Astrocyte (in vitro differentiated cells and primary cell): ENCODE results near the gene SLC25A36. TPM values are rescaled to one million over a fixed set of nuclear protein-coding genes. Genes with fewer than 3 reads are reported as not detected.

Experiments
- DNase-seq: peaks from one replicate; pipeline ENCODE4 v3.0.0-alpha.2; 2010; ENCODE audit warnings: low read depth
- FAIRE-seq: peaks from 2 replicates; lab custom pipeline; 2011; peaks lifted over from hg19 to GRCh38; lab: Jason Lieb, UNC
- H2AFZ ChIP-seq: 2 replicates; pipeline ENCODE4 v1.6.0; 2012; ENCODE audit warnings: low read depth, low read length, inconsistent platforms
- H3K27ac ChIP-seq: 2 replicates; pipeline ENCODE4 v1.5.1; 2011; ENCODE audit warnings: low read depth, low read length, inconsistent platforms
- H3K27me3 ChIP-seq: 2 replicates; pipeline ENCODE4 v1.6.0; 2011; ENCODE audit warnings: low read length, inconsistent platforms; ENCODE audit not compliant: insufficient read depth
- H3K36me3 ChIP-seq: 2 replicates; pipeline ENCODE4 v1.5.1; 2011; ENCODE audit warnings: low read length, inconsistent platforms; ENCODE audit not compliant: insufficient read depth
- H3K4me1 ChIP-seq: 2 replicates; pipeline ENCODE4 v1.5.1; 2011; ENCODE audit warnings: low read length, inconsistent platforms; ENCODE audit not compliant: insufficient read depth
- H3K4me2 ChIP-seq: 2 replicates; pipeline ENCODE4 v1.6.0; 2012; ENCODE audit warnings: low read length, inconsistent platforms
- H3K4me3 ChIP-seq: 2 replicates; pipeline ENCODE4 v1.5.1; 2011; ENCODE audit warnings: low read depth, mild to moderate bottlenecking, low read length, inconsistent platforms; ENCODE audit not compliant: insufficient read depth
- H3K79me2 ChIP-seq: 2 replicates; pipeline ENCODE4 v1.6.0; 2012; ENCODE audit warnings: mild to moderate bottlenecking, low read length, inconsistent platforms; ENCODE audit not compliant: insufficient read depth
- H3K9ac ChIP-seq: 2 replicates; pipeline ENCODE4 v1.6.0; 2012; ENCODE audit warnings: mild to moderate bottlenecking, low read length, inconsistent platforms
- H3K9me3 ChIP-seq: 2 replicates; pipeline ENCODE4 v1.5.1; 2012; ENCODE audit warnings: low read depth, mild to moderate bottlenecking, low read length, inconsistent platforms; ENCODE audit not compliant: insufficient read depth
- H4K20me1 ChIP-seq: 2 replicates; pipeline ENCODE4 v1.6.0; 2012; ENCODE audit warnings: low read length, inconsistent platforms; ENCODE audit not compliant: insufficient read depth
- H3K27ac Mint-ChIP-seq: one replicate; pipeline ENCODE4 v1.8.0; 2021; ENCODE audit warnings: mild to moderate bottlenecking, mixed read lengths; ENCODE audit not compliant: unreplicated experiment
- H3K27me3 Mint-ChIP-seq: one replicate; pipeline ENCODE4 v1.8.0; 2021; ENCODE audit warnings: low read depth, mixed read lengths; ENCODE audit not compliant: unreplicated experiment
- H3K36me3 Mint-ChIP-seq: one replicate; pipeline ENCODE4 v1.8.0; 2021; ENCODE audit warnings: low read depth, mixed read lengths; ENCODE audit not compliant: unreplicated experiment
- H3K4me1 Mint-ChIP-seq: one replicate; pipeline ENCODE4 v1.8.0; 2021; ENCODE audit warnings: low read depth, mixed read lengths; ENCODE audit not compliant: unreplicated experiment
- H3K4me3 Mint-ChIP-seq: one replicate; pipeline ENCODE4 v1.8.0; 2021; ENCODE audit warnings: mild to moderate bottlenecking, moderate library complexity, mixed read lengths; ENCODE audit not compliant: unreplicated experiment
- H3K9me3 Mint-ChIP-seq: one replicate; pipeline ENCODE4 v1.8.0; 2021; ENCODE audit warnings: mild to moderate bottlenecking, mixed read lengths; ENCODE audit not compliant: unreplicated experiment
- EZH2 ChIP-seq: IDR thresholded peaks from 2 replicates; pipeline ENCODE4 v1.6.1; 2012; ENCODE audit warnings: mild to moderate bottlenecking, low read length, inconsistent platforms; ENCODE audit not compliant: insufficient read depth
- total RNA-seq: library from RNA; stranded (reverse); gene quantifications from 2 replicates; pipeline ENCODE4 v1.2.1, GENCODE V29; 2021
- TF ChIP-seq, protein P1 (sequence below): IDR thresholded peaks from 2 replicates; pipeline ENCODE4 v1.5.1; 2011; ENCODE audit warnings: low read depth, mild to moderate bottlenecking, inconsistent platforms, low read length, moderate library complexity; ENCODE audit not compliant: insufficient read depth

Gene SLC25A36
- total RNA-seq, 1 donor from 2014 or later: 81.0 TPM

DNA sequence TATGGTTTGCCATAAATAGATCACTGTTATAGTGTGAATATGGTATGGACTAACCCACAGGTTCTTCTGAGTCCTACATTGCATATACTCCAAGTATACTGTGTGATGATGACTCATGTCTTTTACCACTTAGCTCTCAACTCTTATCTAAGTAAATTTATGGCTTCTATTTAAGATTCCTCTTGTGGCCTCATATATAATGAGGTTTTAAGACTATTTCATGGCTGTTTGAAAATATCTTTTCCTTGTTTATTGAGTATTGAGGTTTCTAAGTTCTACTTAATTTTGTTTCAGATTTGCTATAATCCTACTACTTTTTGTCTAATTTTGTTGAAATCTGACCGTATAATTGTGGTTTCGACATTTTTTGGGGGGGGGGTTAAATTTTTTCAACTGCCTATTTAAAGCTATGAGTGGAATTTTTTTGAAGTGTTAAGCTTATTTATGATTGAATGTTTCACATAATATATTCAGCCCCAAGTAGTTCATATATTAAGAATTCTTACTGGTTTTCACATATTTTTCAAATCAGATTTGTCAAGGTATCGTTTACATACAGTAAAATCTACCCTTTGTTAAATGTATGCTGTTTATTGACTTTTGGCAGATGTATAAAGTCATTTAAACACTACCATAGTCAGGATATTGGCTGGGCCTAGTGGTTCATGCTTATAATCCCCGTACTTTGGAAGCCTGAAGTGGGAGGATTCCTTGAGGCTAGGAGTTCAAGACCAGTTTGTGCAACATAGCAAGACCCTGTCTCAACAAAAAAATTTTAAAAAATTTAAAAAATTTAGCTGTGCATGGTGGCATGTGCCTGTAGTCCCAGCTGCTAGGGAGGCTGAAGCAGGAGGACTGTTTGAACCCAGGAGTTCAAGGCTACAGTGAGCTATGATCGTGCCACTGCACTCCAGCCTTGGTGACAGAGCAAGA lies 11.7 kb downstream of the SLC25A36 start:
- Mint-ChIP-seq H3K9me3 (no peaks in the 10 kb centered on the region), H3K4me3 (no peak overlapping the region), H3K4me1 (peaks cover 34% of the 10 kb centered on the region), H3K27ac (peak overlapping the region; percentile 92), H3K27me3 (no peaks in the 10 kb centered on the region), H3K36me3 (no peaks in the 10 kb centered on the region)
- H3K4me2 ChIP-seq: peak overlapping the region; percentile 24
- H3K27me3 ChIP-seq: no peaks in the 10 kb centered on the region
- H3K9ac ChIP-seq: no peak overlapping the region
- FAIRE-seq: no peak
- no peak overlapping the region for H3K4me3 ChIP-seq
- H3K79me2 ChIP-seq: peaks cover 91% of the 10 kb centered on the region
- no peak overlapping the region for H2AFZ ChIP-seq
- no peak overlapping the region for H3K27ac ChIP-seq
- no peaks in the 10 kb centered on the region for H3K36me3 ChIP-seq
- H3K4me1 ChIP-seq: no peaks in the 10 kb centered on the region
- no peak for TF ChIP-seq EZH2
- TF ChIP-seq, protein P1, sequence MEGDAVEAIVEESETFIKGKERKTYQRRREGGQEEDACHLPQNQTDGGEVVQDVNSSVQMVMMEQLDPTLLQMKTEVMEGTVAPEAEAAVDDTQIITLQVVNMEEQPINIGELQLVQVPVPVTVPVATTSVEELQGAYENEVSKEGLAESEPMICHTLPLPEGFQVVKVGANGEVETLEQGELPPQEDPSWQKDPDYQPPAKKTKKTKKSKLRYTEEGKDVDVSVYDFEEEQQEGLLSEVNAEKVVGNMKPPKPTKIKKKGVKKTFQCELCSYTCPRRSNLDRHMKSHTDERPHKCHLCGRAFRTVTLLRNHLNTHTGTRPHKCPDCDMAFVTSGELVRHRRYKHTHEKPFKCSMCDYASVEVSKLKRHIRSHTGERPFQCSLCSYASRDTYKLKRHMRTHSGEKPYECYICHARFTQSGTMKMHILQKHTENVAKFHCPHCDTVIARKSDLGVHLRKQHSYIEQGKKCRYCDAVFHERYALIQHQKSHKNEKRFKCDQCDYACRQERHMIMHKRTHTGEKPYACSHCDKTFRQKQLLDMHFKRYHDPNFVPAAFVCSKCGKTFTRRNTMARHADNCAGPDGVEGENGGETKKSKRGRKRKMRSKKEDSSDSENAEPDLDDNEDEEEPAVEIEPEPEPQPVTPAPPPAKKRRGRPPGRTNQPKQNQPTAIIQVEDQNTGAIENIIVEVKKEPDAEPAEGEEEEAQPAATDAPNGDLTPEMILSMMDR: no peak
- peak; percentile 78 for DNase-seq
- peaks cover 68% of the 10 kb centered on the region for H4K20me1 ChIP-seq
- H3K9me3 ChIP-seq: no peaks in the 10 kb centered on the region

DNA sequence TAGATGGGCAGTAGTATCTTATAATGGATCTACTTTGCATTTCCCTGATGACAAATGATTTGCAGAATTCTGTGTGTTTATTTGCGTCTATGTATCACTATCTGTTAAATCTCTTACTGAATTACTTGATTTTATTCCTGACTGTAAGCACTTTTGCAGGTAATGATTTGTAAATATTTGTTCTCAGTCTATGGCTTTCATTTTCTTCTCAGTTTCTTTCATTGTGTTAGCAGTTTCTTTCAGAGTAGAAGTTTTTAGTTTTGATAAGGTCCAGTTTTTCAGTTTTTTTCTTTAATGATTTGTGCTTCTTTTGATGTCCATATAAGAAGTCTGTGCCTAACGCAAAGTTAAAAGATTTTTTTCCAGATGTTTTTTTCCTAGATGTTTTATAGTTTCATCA lies 12.9 kb downstream of the SLC25A36 start:
- Histone ChIP-seq H3K4me1 (no peaks in the 10 kb centered on the region), H3K4me2 (no peak overlapping the region), H3K36me3 (no peaks in the 10 kb centered on the region), H3K4me3 (no peak overlapping the region), H3K27me3 (no peaks in the 10 kb centered on the region), H3K27ac (no peak overlapping the region), H3K79me2 (peaks cover 79% of the 10 kb centered on the region), H3K9me3 (no peaks in the 10 kb centered on the region), H3K9ac (no peak overlapping the region), H2AFZ (no peak overlapping the region), H4K20me1 (peaks cover 59% of the 10 kb centered on the region)
- no peaks in the 10 kb centered on the region for H3K36me3 Mint-ChIP-seq
- FAIRE-seq: no peak
- H3K4me3 Mint-ChIP-seq: no peak overlapping the region
- no peak overlapping the region for H3K27ac Mint-ChIP-seq
- DNase-seq: no peak
- TF ChIP-seq, protein P1: no peak
- TF ChIP-seq EZH2: no peak
- H3K9me3 Mint-ChIP-seq: no peaks in the 10 kb centered on the region
- H3K4me1 Mint-ChIP-seq: peaks cover 33% of the 10 kb centered on the region
- H3K27me3 Mint-ChIP-seq: no peaks in the 10 kb centered on the region

DNA sequence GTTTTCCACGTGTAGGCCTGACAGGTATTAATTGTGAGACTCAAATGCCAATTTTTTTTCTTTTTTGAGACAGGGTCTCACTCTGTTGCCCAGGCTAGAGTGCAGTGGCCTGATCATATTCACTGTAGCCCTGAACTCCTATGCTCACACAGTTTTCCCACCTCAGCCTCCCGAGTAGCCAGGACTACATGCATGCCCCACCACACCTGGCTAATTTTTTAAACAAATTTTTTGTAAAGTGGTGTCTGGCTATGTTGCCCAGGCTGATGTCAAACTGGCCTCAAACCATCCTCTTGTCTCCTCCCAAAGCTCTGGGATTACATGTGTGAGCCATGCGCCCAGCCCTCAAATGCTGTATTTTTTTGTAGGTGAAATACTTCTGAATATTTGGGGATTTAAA lies 14.0 kb downstream of the SLC25A36 start:
- H3K4me2 ChIP-seq: no peak overlapping the region
- no peak for FAIRE-seq
- H4K20me1 ChIP-seq: peaks cover 50% of the 10 kb centered on the region

More for the DNA sequence above, 14.0 kb downstream of the SLC25A36 start:
- Histone ChIP-seq H3K4me3 (no peak overlapping the region), H3K4me1 (no peaks in the 10 kb centered on the region), H3K9ac (no peak overlapping the region), H2AFZ (no peak overlapping the region), H3K27me3 (no peaks in the 10 kb centered on the region), H3K79me2 (peaks cover 68% of the 10 kb centered on the region), H3K27ac (no peak overlapping the region), H3K9me3 (no peaks in the 10 kb centered on the region), H3K36me3 (no peaks in the 10 kb centered on the region)
- DNase-seq: no peak
- Mint-ChIP-seq H3K4me1 (peaks cover 24% of the 10 kb centered on the region), H3K9me3 (no peaks in the 10 kb centered on the region), H3K4me3 (no peak overlapping the region), H3K27me3 (no peaks in the 10 kb centered on the region), H3K36me3 (no peaks in the 10 kb centered on the region), H3K27ac (no peak overlapping the region)
- TF ChIP-seq EZH2: no peak
- TF ChIP-seq, protein P1: no peak
